H7 (cell line): ENCODE results near the gene IZUMO1R. TPM values are rescaled to one million over a fixed set of nuclear protein-coding genes. Genes with fewer than 3 reads are reported as not detected.
"Not testable (repeated sequence)": the region's sequence is repeated elsewhere in the genome, so short reads cannot be mapped to it uniquely, and the experiment has no call there.

Source experiments
- DNase-seq: peaks from one replicate; pipeline ENCODE4 v3.0.0; 2012
- H3K27me3 ChIP-seq: 2 replicates; pipeline ENCODE4 v1.6.0; 2011; ENCODE audit warnings: mild to moderate bottlenecking, low read length; ENCODE audit not compliant: control insufficient read depth, insufficient read depth
- H3K36me3 ChIP-seq: replicated peaks from 2 replicates; pipeline ENCODE4 v1.5.1; 2011; ENCODE audit warnings: low read length; ENCODE audit not compliant: control insufficient read depth, insufficient read depth
- H3K4me3 ChIP-seq: 2 replicates; pipeline ENCODE4 v1.5.1; 2011; ENCODE audit warnings: low read depth, mild to moderate bottlenecking, control low read depth, low read length, moderate library complexity; ENCODE audit not compliant: insufficient read depth
- total RNA-seq: library from RNA; depleted of rRNA; stranded (reverse); fragments of >200 nt; shearing (Covaris generic); gene quantifications from 2 replicates; pipeline ENCODE4 v1.2.3, GENCODE V29; 2014; rRNA removed

The IZUMO1R gene
- not detected in 2 replicates for total RNA-seq

- no peak for DNase-seq
- Histone ChIP-seq H3K4me3 (no peak within 1 kb of the TSS), H3K27me3 (no peaks in the 10 kb centered on the region), H3K36me3 (no peaks in the 10 kb centered on the region)
Measured at GRCh38 chr11:94303966-94304958, at the start of gene IZUMO1R. TSS of gene IZUMO1R (plus strand) at chr11:94304580. CDS start at chr11:94305637, 1,057 bp downstream.

GRCh38 chr11:94271885-94272372 is 32.5 kb upstream of the IZUMO1R start:
- no peaks in the 10 kb centered on the region for H3K27me3 ChIP-seq
- no peaks in the 10 kb centered on the region for H3K36me3 ChIP-seq
- DNase-seq, result no peak
- no peak overlapping the region for H3K4me3 ChIP-seq

- H3K4me3 ChIP-seq, result no peak overlapping the region
- no peaks in the 10 kb centered on the region for H3K36me3 ChIP-seq
- no peak for DNase-seq
- no peaks in the 10 kb centered on the region for H3K27me3 ChIP-seq
Measured at GRCh38 chr11:94272738-94273313, 31.6 kb upstream of the IZUMO1R start.

- Histone ChIP-seq H3K27me3 (no peaks in the 10 kb centered on the region), H3K4me3 (no peak overlapping the region), H3K36me3 (no peaks in the 10 kb centered on the region)
- no peak for DNase-seq
Measured at GRCh38 chr11:94275961-94276360, 28.4 kb upstream of the IZUMO1R start.

- no peak for DNase-seq
- H3K4me3 ChIP-seq, result no peak overlapping the region
- H3K27me3 ChIP-seq, result no peaks in the 10 kb centered on the region
- H3K36me3 ChIP-seq, result no peaks in the 10 kb centered on the region
Measured at GRCh38 chr11:94276943-94277342, 27.4 kb upstream of the IZUMO1R start.

- H3K36me3 ChIP-seq, H3K27me3 ChIP-seq, DNase-seq, H3K4me3 ChIP-seq: not testable (repeated sequence)
Measured at GRCh38 chr11:94278207-94278606, 26.2 kb upstream of the IZUMO1R start.

GRCh38 chr11:94279996-94280395 is 24.4 kb upstream of the IZUMO1R start:
- no peaks in the 10 kb centered on the region for H3K36me3 ChIP-seq
- H3K4me3 ChIP-seq, result no peak overlapping the region
- no peak for DNase-seq
- no peaks in the 10 kb centered on the region for H3K27me3 ChIP-seq

GRCh38 chr11:94281324-94281723 is 23.1 kb upstream of the IZUMO1R start:
- no peak overlapping the region for H3K4me3 ChIP-seq
- H3K27me3 ChIP-seq, result no peaks in the 10 kb centered on the region
- no peak for DNase-seq
- H3K36me3 ChIP-seq, result no peaks in the 10 kb centered on the region

- Histone ChIP-seq H3K36me3 (no peaks in the 10 kb centered on the region), H3K27me3 (no peaks in the 10 kb centered on the region), H3K4me3 (no peak overlapping the region)
- DNase-seq, result no peak
Measured at GRCh38 chr11:94283678-94284077, 20.7 kb upstream of the IZUMO1R start.

- Histone ChIP-seq H3K36me3 (no peaks in the 10 kb centered on the region), H3K27me3 (no peaks in the 10 kb centered on the region), H3K4me3 (no peak overlapping the region)
- DNase-seq, result no peak
Measured at GRCh38 chr11:94295534-94295933, 8.8 kb upstream of the IZUMO1R start.

GRCh38 chr11:94297985-94298576 is 6.3 kb upstream of the IZUMO1R start:
- Histone ChIP-seq H3K36me3 (no peaks in the 10 kb centered on the region), H3K4me3 (no peak overlapping the region), H3K27me3 (no peaks in the 10 kb centered on the region)
- no peak for DNase-seq

- Histone ChIP-seq H3K4me3 (no peak overlapping the region), H3K36me3 (no peaks in the 10 kb centered on the region), H3K27me3 (no peaks in the 10 kb centered on the region)
- peak; percentile 47 for DNase-seq
Measured at GRCh38 chr11:94302776-94303175, 1.6 kb upstream of the IZUMO1R start.

- no peak overlapping the region for H3K4me3 ChIP-seq
- no peaks in the 10 kb centered on the region for H3K36me3 ChIP-seq
- no peak for DNase-seq
- H3K27me3 ChIP-seq, result no peaks in the 10 kb centered on the region
Measured at GRCh38 chr11:94305146-94305545, 766 bp downstream of the IZUMO1R start.

GRCh38 chr11:94307101-94307791 is 2.9 kb downstream of the IZUMO1R start:
- H3K4me3 ChIP-seq, result no peak overlapping the region
- no peak for DNase-seq
- no peaks in the 10 kb centered on the region for H3K27me3 ChIP-seq
- no peaks in the 10 kb centered on the region for H3K36me3 ChIP-seq
